Measurements from ENCODE around the gene SLC45A3. TPM values are rescaled to one million over a fixed set of nuclear protein-coding genes. Genes with fewer than 3 reads are reported as not detected.
"Not testable (repeated sequence)": the region's sequence is repeated elsewhere in the genome, so short reads cannot be mapped to it uniquely, and the experiment has no call there.

The SLC45A3 gene
- 2.0 TPM for total RNA-seq

- Histone ChIP-seq H3K4me3 (ENCODE audit: low read length) (peak within 1 kb of the TSS; percentile 39), H3K27me3 (ENCODE audit: insufficient read depth, low read length) (peaks cover 11% of the 10 kb centered on the region), H3K4me1 (ENCODE audit: insufficient read depth, low read length) (peaks cover 22% of the 10 kb centered on the region)
Measured at GRCh38 chr1:205680073-205680851, at the start of gene SLC45A3. SLC45A3 (minus strand) TSS chr1:205680509; CDS start chr1:205664656, 15,853 bp downstream.

DNA sequence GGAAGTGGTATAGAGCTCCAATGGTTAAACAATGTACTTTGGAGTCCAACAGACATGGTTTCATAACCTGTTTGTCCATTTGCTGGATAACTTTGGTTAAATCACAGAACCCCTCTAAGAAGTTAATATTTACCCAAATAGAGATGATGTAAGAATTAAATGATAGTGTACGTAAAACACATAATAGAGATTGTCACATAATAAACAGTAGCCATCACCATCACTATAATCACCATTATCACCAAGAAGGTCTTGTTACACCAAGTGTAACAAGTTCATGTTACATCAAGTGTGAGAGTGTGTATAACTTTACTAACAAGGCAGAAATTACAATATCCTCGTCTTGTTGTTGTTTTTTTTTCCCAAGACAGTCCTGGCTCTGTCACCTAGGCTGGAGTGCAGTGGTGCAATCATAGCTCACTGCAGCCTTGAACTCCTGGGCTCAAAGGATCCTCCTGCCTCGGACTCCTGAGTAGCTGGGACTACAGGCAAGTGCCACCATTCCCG lies 46.4 kb upstream of the SLC45A3 start:
- Histone ChIP-seq H3K4me1 (ENCODE audit: insufficient read depth, low read length) (no peaks in the 10 kb centered on the region), H3K4me3 (ENCODE audit: low read length) (no peak overlapping the region), H3K27me3 (ENCODE audit: insufficient read depth, low read length) (no peaks in the 10 kb centered on the region), H3K9me3 (ENCODE audit: low read depth, low read length) (no peaks in the 10 kb centered on the region)

More at GRCh38 chr1:205680073-205680851, at the start of gene SLC45A3:
- H3K9me3 ChIP-seq (ENCODE audit: low read depth, low read length) = no peaks in the 10 kb centered on the region

- Histone ChIP-seq H3K27me3 (ENCODE audit: insufficient read depth, low read length) (no peaks in the 10 kb centered on the region), H3K9me3 (ENCODE audit: low read depth, low read length) (no peaks in the 10 kb centered on the region), H3K4me3 (ENCODE audit: low read length) (no peak overlapping the region), H3K4me1 (ENCODE audit: insufficient read depth, low read length) (no peaks in the 10 kb centered on the region)
Measured at GRCh38 chr1:205725514-205725913, 45.2 kb upstream of the SLC45A3 start.

DNA sequence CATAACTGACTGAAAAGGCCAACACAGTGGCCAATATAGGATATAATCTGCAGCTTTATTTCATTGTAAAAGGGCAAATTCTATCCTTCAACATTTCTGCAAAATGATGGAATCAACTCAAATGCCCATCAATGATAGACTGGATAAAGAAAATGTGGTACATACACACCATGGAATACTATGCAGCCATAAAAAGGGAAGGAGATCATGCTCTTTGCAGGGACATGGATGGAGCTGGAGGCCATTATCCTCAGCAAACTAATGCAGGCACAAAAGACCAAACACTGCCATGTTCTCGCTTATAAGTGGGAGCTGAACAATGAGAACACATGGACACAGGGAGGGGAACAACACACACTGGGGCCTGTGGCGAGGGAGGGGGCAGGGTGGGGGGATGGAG lies 40.4 kb upstream of the SLC45A3 start:
- not testable (repeated sequence) for H3K9me3 ChIP-seq (ENCODE audit: low read depth, low read length); H3K4me3 ChIP-seq (ENCODE audit: low read length); H3K4me1 ChIP-seq (ENCODE audit: insufficient read depth, low read length); H3K27me3 ChIP-seq (ENCODE audit: insufficient read depth, low read length)

GRCh38 chr1:205719762-205720161 lies 39.5 kb upstream of the SLC45A3 start:
- H3K4me3 ChIP-seq (ENCODE audit: low read length) = no peak overlapping the region
- H3K9me3 ChIP-seq (ENCODE audit: low read depth, low read length) = no peaks in the 10 kb centered on the region
- peaks cover 4% of the 10 kb centered on the region for H3K4me1 ChIP-seq (ENCODE audit: insufficient read depth, low read length)
- H3K27me3 ChIP-seq (ENCODE audit: insufficient read depth, low read length) = no peaks in the 10 kb centered on the region

GRCh38 chr1:205719015-205719414 lies 38.7 kb upstream of the SLC45A3 start:
- Histone ChIP-seq H3K27me3 (ENCODE audit: insufficient read depth, low read length) (no peaks in the 10 kb centered on the region), H3K4me3 (ENCODE audit: low read length) (no peak overlapping the region), H3K9me3 (ENCODE audit: low read depth, low read length) (no peaks in the 10 kb centered on the region), H3K4me1 (ENCODE audit: insufficient read depth, low read length) (peaks cover 7% of the 10 kb centered on the region)

DNA sequence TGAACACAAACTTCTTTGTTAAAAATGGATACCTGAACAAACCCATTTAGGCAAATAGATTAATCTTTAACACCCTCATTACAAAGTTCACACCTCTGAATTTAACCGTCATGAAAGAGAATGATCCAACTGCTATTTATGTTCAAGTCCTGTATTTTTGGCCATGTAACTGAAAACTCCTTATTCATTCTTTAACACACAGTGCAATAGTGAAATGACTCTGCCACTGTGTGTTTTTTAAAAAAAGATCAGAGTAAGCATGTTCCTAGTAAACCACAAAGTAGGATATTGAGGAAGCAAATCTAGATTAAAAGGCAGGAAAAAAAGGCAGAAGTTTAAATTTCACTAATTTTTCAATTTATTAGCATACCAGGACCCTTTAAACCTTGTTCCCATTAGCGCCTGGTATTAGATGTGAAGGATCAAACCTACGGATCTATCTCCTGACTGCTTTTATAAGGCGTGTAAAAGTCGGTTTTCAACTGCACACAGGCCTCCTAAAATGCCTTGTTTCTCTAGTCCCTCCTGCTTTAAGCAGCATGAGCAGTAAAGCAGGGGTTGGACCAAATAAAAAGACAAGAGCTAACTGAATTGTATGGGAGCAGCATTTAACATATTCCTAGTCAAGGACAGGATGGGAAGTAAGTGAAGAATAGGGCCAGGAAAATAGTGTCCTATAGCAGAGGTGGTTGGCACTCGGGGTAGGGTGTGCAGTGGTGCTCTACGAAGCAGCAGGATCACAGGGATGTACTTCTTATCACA lies 36.2 kb upstream of the SLC45A3 start:
- Histone ChIP-seq H3K27me3 (ENCODE audit: insufficient read depth, low read length) (no peaks in the 10 kb centered on the region), H3K4me3 (ENCODE audit: low read length) (no peak overlapping the region), H3K4me1 (ENCODE audit: insufficient read depth, low read length) (peaks cover 7% of the 10 kb centered on the region), H3K9me3 (ENCODE audit: low read depth, low read length) (no peaks in the 10 kb centered on the region)

DNA sequence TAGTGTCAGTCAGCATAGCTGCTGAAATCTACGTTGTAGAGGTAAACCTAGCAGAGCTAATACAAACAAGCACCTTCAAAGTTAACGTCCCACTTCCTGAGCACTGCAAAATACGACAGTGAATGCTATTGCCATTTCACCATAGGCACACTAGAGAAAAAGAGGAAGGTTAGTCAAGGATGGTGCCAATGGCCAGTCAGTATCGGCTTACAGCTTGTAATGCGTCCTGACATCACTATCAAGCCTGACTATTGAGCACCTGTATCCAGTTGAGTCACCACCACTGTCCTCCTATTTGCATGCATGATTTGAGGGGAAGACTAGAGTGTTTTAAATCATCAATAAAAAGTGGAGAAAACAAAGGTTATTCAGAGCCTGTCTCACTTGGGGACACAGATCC lies 35.3 kb upstream of the SLC45A3 start:
- peaks cover 7% of the 10 kb centered on the region for H3K4me1 ChIP-seq (ENCODE audit: insufficient read depth, low read length)
- no peak overlapping the region for H3K4me3 ChIP-seq (ENCODE audit: low read length)
- no peaks in the 10 kb centered on the region for H3K27me3 ChIP-seq (ENCODE audit: insufficient read depth, low read length)
- H3K9me3 ChIP-seq (ENCODE audit: low read depth, low read length) = no peaks in the 10 kb centered on the region

- Histone ChIP-seq H3K4me1 (ENCODE audit: insufficient read depth, low read length) (peaks cover 7% of the 10 kb centered on the region), H3K27me3 (ENCODE audit: insufficient read depth, low read length) (no peaks in the 10 kb centered on the region), H3K9me3 (ENCODE audit: low read depth, low read length) (no peaks in the 10 kb centered on the region), H3K4me3 (ENCODE audit: low read length) (no peak overlapping the region)
Measured at GRCh38 chr1:205714906-205715246, 34.6 kb upstream of the SLC45A3 start.

DNA sequence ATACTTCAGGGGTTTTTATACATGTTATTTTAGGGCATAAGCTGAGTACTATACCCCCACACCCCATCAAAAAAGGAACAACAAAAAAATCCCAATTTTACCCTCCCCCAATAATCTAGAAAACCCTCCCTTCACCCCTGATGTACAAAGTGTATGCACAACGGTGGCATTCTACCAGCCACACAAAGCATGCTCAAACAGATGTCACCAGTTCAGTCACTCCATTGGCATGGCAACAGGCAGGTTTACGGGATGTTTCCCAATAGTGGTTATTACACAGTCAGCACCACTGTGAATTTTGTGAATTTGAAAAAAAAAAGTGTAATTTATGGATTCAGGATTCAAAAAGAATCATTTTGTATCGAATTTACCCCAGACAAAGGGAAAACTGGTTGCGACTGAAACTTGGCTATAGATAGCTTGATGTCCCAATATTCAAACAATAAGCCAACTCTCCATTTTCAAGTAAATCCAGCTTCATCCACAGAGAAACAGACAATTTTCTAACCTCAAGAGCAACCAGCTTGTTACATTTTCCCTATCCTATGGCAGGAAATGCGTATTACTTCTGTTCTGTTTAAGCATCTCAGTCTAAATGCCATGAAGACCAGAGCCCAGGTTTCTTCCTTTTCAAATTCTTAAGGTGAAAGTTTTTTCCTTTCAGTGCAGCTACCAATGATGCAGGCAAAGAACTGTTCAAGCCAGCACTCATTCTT lies 34.0 kb upstream of the SLC45A3 start:
- H3K9me3 ChIP-seq (ENCODE audit: low read depth, low read length) = no peaks in the 10 kb centered on the region
- H3K27me3 ChIP-seq (ENCODE audit: insufficient read depth, low read length) = no peaks in the 10 kb centered on the region
- peaks cover 7% of the 10 kb centered on the region for H3K4me1 ChIP-seq (ENCODE audit: insufficient read depth, low read length)
- no peak overlapping the region for H3K4me3 ChIP-seq (ENCODE audit: low read length)

- Histone ChIP-seq H3K9me3 (ENCODE audit: low read depth, low read length) (no peaks in the 10 kb centered on the region), H3K27me3 (ENCODE audit: insufficient read depth, low read length) (no peaks in the 10 kb centered on the region), H3K4me1 (ENCODE audit: insufficient read depth, low read length) (peaks cover 16% of the 10 kb centered on the region), H3K4me3 (ENCODE audit: low read length) (no peak overlapping the region)
Measured at GRCh38 chr1:205711105-205712048, 31.1 kb upstream of the SLC45A3 start.

DNA sequence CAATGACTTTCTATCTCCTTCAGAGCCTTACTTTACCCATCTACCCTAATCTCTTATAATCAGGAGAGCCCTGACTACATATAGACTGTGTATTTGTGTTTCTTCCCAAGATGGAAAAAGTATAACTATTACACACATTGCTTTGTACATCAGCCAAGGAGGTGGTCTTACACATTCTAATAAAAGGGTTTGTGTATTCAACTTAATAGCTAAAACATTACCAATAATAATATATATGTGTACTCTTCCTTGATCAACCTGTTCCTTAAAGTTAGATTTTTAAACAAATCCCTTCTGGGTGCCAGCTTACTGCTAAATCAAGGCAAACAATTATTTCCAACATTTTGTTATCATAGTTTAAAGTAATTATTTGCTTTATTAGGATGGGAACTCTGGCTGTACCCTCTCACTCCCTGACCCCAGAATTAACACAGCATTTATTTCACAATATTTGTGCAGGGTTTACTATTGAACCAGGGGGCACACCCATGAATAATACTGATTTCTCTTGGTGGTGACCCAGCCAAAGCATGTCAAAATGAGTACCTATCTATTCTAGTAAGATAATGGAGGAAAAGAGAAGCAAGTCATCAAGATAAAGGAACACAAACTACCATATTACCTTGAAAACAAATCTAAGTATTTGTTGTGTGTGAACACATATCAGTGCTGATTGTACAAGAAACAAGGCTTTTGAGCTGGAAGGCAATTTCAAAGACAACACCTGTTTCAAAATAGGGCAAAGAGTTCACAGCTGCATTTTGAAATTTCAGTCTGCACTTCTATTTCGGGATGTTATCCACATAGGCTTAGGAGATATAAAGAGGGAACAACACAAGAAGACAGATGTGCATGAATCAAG lies 30.1 kb upstream of the SLC45A3 start:
- Histone ChIP-seq H3K27me3 (ENCODE audit: insufficient read depth, low read length) (no peaks in the 10 kb centered on the region), H3K9me3 (ENCODE audit: low read depth, low read length) (no peaks in the 10 kb centered on the region), H3K4me3 (ENCODE audit: low read length) (no peak overlapping the region), H3K4me1 (ENCODE audit: insufficient read depth, low read length) (peaks cover 19% of the 10 kb centered on the region)

GRCh38 chr1:205709640-205710039 lies 29.3 kb upstream of the SLC45A3 start:
- H3K4me1 ChIP-seq (ENCODE audit: insufficient read depth, low read length) = peaks cover 24% of the 10 kb centered on the region
- H3K9me3 ChIP-seq (ENCODE audit: low read depth, low read length) = no peaks in the 10 kb centered on the region
- no peak overlapping the region for H3K4me3 ChIP-seq (ENCODE audit: low read length)
- no peaks in the 10 kb centered on the region for H3K27me3 ChIP-seq (ENCODE audit: insufficient read depth, low read length)

DNA sequence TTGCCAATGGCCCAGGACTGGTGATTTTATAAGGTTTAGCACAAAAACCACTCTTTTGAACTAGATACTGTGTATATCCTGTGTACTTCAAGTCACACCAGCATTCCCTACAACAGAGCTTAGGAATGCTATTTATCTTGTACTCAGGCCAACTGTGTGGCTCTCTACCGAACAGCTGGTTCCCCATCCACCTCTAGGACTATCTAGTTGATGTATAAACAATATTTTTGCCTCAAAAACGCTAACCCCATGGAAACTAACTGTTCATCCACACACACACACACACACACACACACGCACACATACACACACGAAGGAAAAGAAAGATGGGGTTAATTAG lies 28.7 kb upstream of the SLC45A3 start:
- no peaks in the 10 kb centered on the region for H3K9me3 ChIP-seq (ENCODE audit: low read depth, low read length)
- H3K4me1 ChIP-seq (ENCODE audit: insufficient read depth, low read length) = peaks cover 29% of the 10 kb centered on the region
- no peak overlapping the region for H3K4me3 ChIP-seq (ENCODE audit: low read length)
- H3K27me3 ChIP-seq (ENCODE audit: insufficient read depth, low read length) = no peaks in the 10 kb centered on the region
